CD4-positive, CD25-positive, alpha-beta regulatory T cell (primary cell): ENCODE data around the gene ATP10B. TPM values are rescaled to one million over a fixed set of nuclear protein-coding genes. Genes with fewer than 3 reads are reported as not detected.
"Not testable (repeated sequence)": the region's sequence is repeated elsewhere in the genome, so short reads cannot be mapped to it uniquely, and the experiment has no call there.

ENCODE experiments used
- ATAC-seq, 2 donors: fragments of 150-1000 bp; cut with Tn5 transposase; one replicate each; pipeline ENCODE4 v1.10.0; 2021; ENCODE audit warnings: low read depth in 2 of 2, moderate number of reproducible peaks in 2 of 2, moderate library complexity in 1 of 2
- DNase-seq, 3 donors: peaks; one replicate each; pipeline versions ENCODE4 v3.0.0 to v3.0.0-alpha.2; 2012 to 2022; ENCODE audit warnings: mixed read lengths in 1 of 3
- H3K27ac ChIP-seq: one replicate; pipeline ENCODE4 v1.7.0; 2013; ENCODE audit warnings: mild to moderate bottlenecking, low read length; ENCODE audit not compliant: insufficient read depth, poor library complexity, severe bottlenecking
- H3K27me3 ChIP-seq: one replicate; pipeline ENCODE4 v1.7.0; 2013; ENCODE audit warnings: low read length; ENCODE audit not compliant: control insufficient read depth, insufficient read depth
- H3K36me3 ChIP-seq: one replicate; pipeline ENCODE4 v1.7.0; 2013; ENCODE audit warnings: mild to moderate bottlenecking, low read length, moderate library complexity; ENCODE audit not compliant: control insufficient read depth, insufficient read depth
- H3K4me1 ChIP-seq: 2 replicates; pipeline ENCODE4 v1.7.0; 2013; ENCODE audit warnings: mild to moderate bottlenecking, low read length; ENCODE audit not compliant: insufficient read depth, control insufficient read depth, poor library complexity, severe bottlenecking
- H3K4me3 ChIP-seq: one replicate; pipeline ENCODE4 v1.7.0; 2013; ENCODE audit warnings: low read depth, mild to moderate bottlenecking, low read length, moderate library complexity
- H3K9me3 ChIP-seq, 2 experiments: 1 replicate in 1 of 2; 2 replicates in 1 of 2; pipeline ENCODE4 v1.7.0; 2013; ENCODE audit warnings: low read length in 2 of 2, mild to moderate bottlenecking in 1 of 2, moderate library complexity in 1 of 2; ENCODE audit not compliant: control insufficient read depth in 2 of 2
- H3K27ac Mint-ChIP-seq, 3 donors: one replicate each; pipeline ENCODE4 v1.8.0; 2020 to 2022; ENCODE audit warnings: mild to moderate bottlenecking in 3 of 3, mixed read lengths in 3 of 3, moderate library complexity in 2 of 3
- H3K27me3 Mint-ChIP-seq: one replicate; pipeline ENCODE4 v1.8.0; 2022; ENCODE audit warnings: mild to moderate bottlenecking, mixed read lengths
- H3K36me3 Mint-ChIP-seq: one replicate; pipeline ENCODE4 v1.8.0; 2020; ENCODE audit warnings: mixed read lengths
- H3K4me1 Mint-ChIP-seq, 4 donors: one replicate each; pipeline ENCODE4 v1.8.0; 2020 to 2022; ENCODE audit warnings: mixed read lengths in 4 of 4, mild to moderate bottlenecking in 1 of 4
- H3K4me3 Mint-ChIP-seq, 4 donors: one replicate each; pipeline ENCODE4 v1.8.0; 2020 to 2022; ENCODE audit warnings: mild to moderate bottlenecking in 4 of 4, mixed read lengths in 4 of 4, moderate library complexity in 3 of 4
- H3K9me3 Mint-ChIP-seq, 7 donors: one replicate each; pipeline ENCODE4 v1.8.0; 2020 to 2022; ENCODE audit warnings: mixed read lengths in 7 of 7, mild to moderate bottlenecking in 3 of 7, moderate library complexity in 2 of 7
- polyA plus RNA-seq, 4 donors: library from polyadenylated mRNA; unstranded; fragments of 300-500 nt; fragmentation: Illumina TruSeq; gene quantifications; one replicate each; pipeline ENCODE4 v1.2.3, GENCODE V29; 2021
- total RNA-seq: library from RNA; stranded (reverse); gene quantifications from one replicate; pipeline ENCODE4 v1.2.3, GENCODE V29; 2022

Gene ATP10B
- total RNA-seq (not detected), polyA plus RNA-seq (not detected)

- Mint-ChIP-seq H3K27me3 (peaks cover 11% of the 10 kb centered on the region), H3K4me1 (no peaks in the 10 kb centered on the region), H3K4me3 (no peak within 1 kb of the TSS), H3K27ac (no peak within 1 kb of the TSS), H3K36me3 (no peaks in the 10 kb centered on the region), H3K9me3 (no peaks in the 10 kb centered on the region)
- Histone ChIP-seq H3K27ac (no peak within 1 kb of the TSS), H3K36me3 (no peaks in the 10 kb centered on the region), H3K4me3 (no peak within 1 kb of the TSS), H3K9me3 (no peaks in the 10 kb centered on the region), H3K4me1 (no peaks in the 10 kb centered on the region), H3K27me3 (no peaks in the 10 kb centered on the region)
- DNase-seq (no peak), ATAC-seq (no peak)
Measured at GRCh38 chr5:160852049-160852448, at the start of gene ATP10B. Gene ATP10B, minus strand, starts transcription at chr5:160852211. Its CDS starts 164,137 bp downstream, at chr5:160688074.

- no peak for ATAC-seq
Measured at GRCh38 chr5:160901656-160902055, 49.6 kb upstream of the ATP10B start.

GRCh38 chr5:160899735-160900134 lies 47.7 kb upstream of the ATP10B start:
- Mint-ChIP-seq H3K9me3 (peaks cover 0 to 6% (median 2%) of the 10 kb centered on the region in 7 donors), H3K27ac (no peak overlapping the region), H3K36me3 (no peaks in the 10 kb centered on the region), H3K4me3 (no peak overlapping the region), H3K4me1 (no peaks in the 10 kb centered on the region), H3K27me3 (peaks cover 5% of the 10 kb centered on the region)
- ATAC-seq, result no peak
- H3K36me3 ChIP-seq, result no peaks in the 10 kb centered on the region
- peaks cover 0 to 2% of the 10 kb centered on the region in 2 experiments for H3K9me3 ChIP-seq
- H3K27ac ChIP-seq, result no peak overlapping the region
- no peak for DNase-seq
- H3K4me1 ChIP-seq, result no peaks in the 10 kb centered on the region
- H3K4me3 ChIP-seq, result no peak overlapping the region
- peaks cover 7% of the 10 kb centered on the region for H3K27me3 ChIP-seq

More at GRCh38 chr5:160901656-160902055, 49.6 kb upstream of the ATP10B start:
- Mint-ChIP-seq H3K9me3 (peaks cover 0 to 2% (median 0%) of the 10 kb centered on the region in 7 donors), H3K27me3 (peaks cover 5% of the 10 kb centered on the region), H3K27ac (no peak overlapping the region), H3K4me3 (no peak overlapping the region), H3K4me1 (no peaks in the 10 kb centered on the region), H3K36me3 (no peaks in the 10 kb centered on the region)
- no peak overlapping the region for H3K4me3 ChIP-seq
- H3K27me3 ChIP-seq, result peaks cover 7% of the 10 kb centered on the region
- no peak for DNase-seq
- H3K4me1 ChIP-seq, result no peaks in the 10 kb centered on the region
- H3K9me3 ChIP-seq, result no peaks in the 10 kb centered on the region
- H3K36me3 ChIP-seq, result no peaks in the 10 kb centered on the region
- H3K27ac ChIP-seq, result no peak overlapping the region

DNA sequence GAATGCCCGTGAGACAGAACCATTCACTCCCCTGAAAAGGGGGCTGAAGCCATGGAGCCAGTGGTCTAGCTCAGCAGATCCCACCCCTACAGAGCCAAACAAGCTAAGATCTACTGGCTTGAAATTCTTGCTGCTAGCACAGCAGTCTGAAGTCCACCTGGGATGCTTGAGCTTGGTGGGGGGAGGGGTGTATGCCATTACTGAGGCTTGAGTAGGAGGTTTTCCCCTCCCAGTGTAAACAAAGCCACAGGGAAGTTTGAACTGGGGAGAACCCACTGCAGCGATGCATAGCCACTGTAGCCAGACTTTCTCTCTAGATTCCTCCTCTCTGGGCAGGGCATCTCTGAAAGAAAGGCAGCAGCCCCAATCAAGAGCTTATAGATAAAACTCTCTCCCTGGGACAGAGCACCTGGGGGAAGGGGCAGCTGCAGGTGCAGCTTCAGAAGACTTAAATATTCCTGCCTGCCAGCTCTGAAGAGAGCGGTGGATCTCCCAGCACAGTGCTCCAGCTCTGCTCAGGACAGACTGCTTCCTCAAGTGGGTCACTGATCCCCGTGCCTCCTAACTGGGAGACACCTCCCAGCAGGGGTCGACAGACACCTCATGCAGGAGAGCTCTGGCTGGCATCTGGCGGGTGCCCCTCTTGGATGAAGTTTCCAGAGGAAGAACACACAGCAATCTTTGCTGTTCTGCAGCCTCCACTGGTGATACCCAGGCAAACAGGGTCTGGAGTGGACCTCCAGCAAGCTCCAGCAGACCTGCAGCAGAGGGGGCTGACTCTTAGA lies 41.4 kb upstream of the ATP10B start:
- H3K27me3 ChIP-seq, H3K36me3 ChIP-seq, ATAC-seq, H3K27me3 Mint-ChIP-seq, DNase-seq, H3K9me3 ChIP-seq, H3K4me3 ChIP-seq, H3K4me1 Mint-ChIP-seq, H3K27ac Mint-ChIP-seq, H3K36me3 Mint-ChIP-seq, H3K4me1 ChIP-seq, H3K4me3 Mint-ChIP-seq, H3K9me3 Mint-ChIP-seq, H3K27ac ChIP-seq: not testable (repeated sequence)

DNA sequence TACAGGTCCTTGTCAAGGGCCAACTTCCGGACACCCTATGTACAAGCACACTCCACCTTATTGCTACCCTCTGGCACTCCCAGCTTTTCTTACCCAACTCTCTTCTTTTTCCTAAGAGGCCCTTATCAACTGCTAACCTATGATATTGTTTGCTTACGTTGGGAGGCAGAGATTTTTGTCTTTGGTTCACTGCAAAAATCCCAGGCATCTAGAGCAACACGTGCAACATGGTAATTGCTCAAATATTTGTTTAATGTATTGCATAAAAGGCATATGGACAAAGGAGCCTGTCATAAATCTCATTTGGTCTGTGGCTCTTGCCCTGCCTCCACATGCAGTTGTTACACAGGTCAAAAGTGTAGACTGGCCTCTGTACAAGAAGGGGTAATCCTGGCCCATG lies 35.8 kb upstream of the ATP10B start:
- H3K36me3 Mint-ChIP-seq, result no peaks in the 10 kb centered on the region
- H3K9me3 ChIP-seq, result no peaks in the 10 kb centered on the region
- H3K27ac Mint-ChIP-seq, result no peak overlapping the region
- DNase-seq (no peak), ATAC-seq (no peak)
- H3K4me3 Mint-ChIP-seq, result no peak overlapping the region
- no peaks in the 10 kb centered on the region for H3K36me3 ChIP-seq
- H3K27me3 Mint-ChIP-seq, result peaks cover 6% of the 10 kb centered on the region
- peaks cover 0 to 5% (median 0%) of the 10 kb centered on the region in 7 donors for H3K9me3 Mint-ChIP-seq
- no peaks in the 10 kb centered on the region for H3K4me1 Mint-ChIP-seq
- no peaks in the 10 kb centered on the region for H3K4me1 ChIP-seq
- H3K27ac ChIP-seq, result no peak overlapping the region
- H3K4me3 ChIP-seq, result no peak overlapping the region
- peaks cover 3% of the 10 kb centered on the region for H3K27me3 ChIP-seq

DNA sequence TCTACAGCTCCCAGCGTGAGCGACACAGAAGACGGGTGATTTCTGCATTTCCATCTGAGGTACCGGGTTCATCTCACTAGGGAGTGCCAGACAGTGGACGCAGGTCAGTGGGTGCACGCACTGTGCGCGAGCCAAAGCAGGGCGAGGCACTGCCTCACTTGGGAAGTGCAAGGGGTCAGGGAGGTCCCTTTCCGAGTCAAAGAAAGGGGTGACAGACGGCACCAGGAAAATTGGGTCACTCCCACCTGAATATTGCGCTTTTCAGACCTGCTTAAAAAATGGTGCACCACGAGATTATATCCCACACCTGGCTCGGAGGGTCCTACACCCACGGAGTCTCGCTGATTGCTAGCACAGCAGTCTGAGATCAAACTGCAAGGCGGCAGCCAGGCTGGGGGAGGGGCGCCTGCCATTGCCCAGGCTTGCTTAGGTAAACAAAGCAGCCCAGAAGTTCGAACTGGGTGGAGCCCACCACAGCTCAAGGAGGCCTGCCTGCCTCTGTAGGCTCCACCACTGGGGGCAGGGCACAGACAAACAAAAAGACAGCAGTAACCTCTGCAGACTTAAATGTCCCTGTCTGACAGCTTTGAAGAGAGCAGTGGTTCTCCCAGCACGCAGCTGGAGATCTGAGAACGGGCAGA lies 21.7 kb upstream of the ATP10B start:
- not testable (repeated sequence) for H3K27ac ChIP-seq, H3K4me3 Mint-ChIP-seq, H3K9me3 ChIP-seq, H3K4me1 ChIP-seq, DNase-seq, H3K27me3 Mint-ChIP-seq, H3K4me1 Mint-ChIP-seq, H3K27me3 ChIP-seq, H3K9me3 Mint-ChIP-seq, H3K36me3 Mint-ChIP-seq, H3K27ac Mint-ChIP-seq, ATAC-seq, H3K4me3 ChIP-seq, H3K36me3 ChIP-seq

- H3K27me3 Mint-ChIP-seq, result peaks cover 4% of the 10 kb centered on the region
- peaks cover 0 to 7% (median 0%) of the 10 kb centered on the region in 4 donors for H3K4me1 Mint-ChIP-seq
- H3K27ac Mint-ChIP-seq, result no peak overlapping the region
- H3K9me3 ChIP-seq, result no peaks in the 10 kb centered on the region
- H3K4me3 ChIP-seq, result no peak overlapping the region
- DNase-seq (no peak), ATAC-seq (no peak)
- H3K4me3 Mint-ChIP-seq, result no peak overlapping the region
- H3K27ac ChIP-seq, result no peak overlapping the region
- no peaks in the 10 kb centered on the region for H3K27me3 ChIP-seq
- peaks cover 3% of the 10 kb centered on the region for H3K36me3 Mint-ChIP-seq
- peaks cover 0 to 5% (median 3%) of the 10 kb centered on the region in 7 donors for H3K9me3 Mint-ChIP-seq
- no peaks in the 10 kb centered on the region for H3K4me1 ChIP-seq
- no peaks in the 10 kb centered on the region for H3K36me3 ChIP-seq
Measured at GRCh38 chr5:160869989-160870521, 18.0 kb upstream of the ATP10B start.
